ENCODE data around the gene HMX3. TPM values are rescaled to one million over a fixed set of nuclear protein-coding genes. Genes with fewer than 3 reads are reported as not detected.

Gene HMX3
- total RNA-seq, 2 donors from 2014 or later: not detected

- Histone ChIP-seq H3K27ac (ENCODE audit: low read depth, low read length) (no peak overlapping the region), H3K4me3 (ENCODE audit: low read length) (no peak overlapping the region), H3K27me3 (ENCODE audit: control insufficient read depth, insufficient read depth, low read length, poor library complexity, severe bottlenecking) (peaks cover 100% of the 10 kb centered on the region), H3K9ac (ENCODE audit: extremely low read depth, low read length, poor library complexity, severe bottlenecking) (no peak overlapping the region), H3K9me3 (ENCODE audit: control insufficient read depth, low read length) (no peaks in the 10 kb centered on the region), H3K4me1 (ENCODE audit: control insufficient read depth, insufficient read depth, low read length) (peaks cover 8% of the 10 kb centered on the region), H3K36me3 (ENCODE audit: control insufficient read depth, insufficient read depth, low read length) (no peaks in the 10 kb centered on the region)
- H3K9me3 Mint-ChIP-seq: no peaks in the 10 kb centered on the region
- H3K27me3 Mint-ChIP-seq (ENCODE audit: insufficient read depth): peaks cover 99% of the 10 kb centered on the region
- no peak overlapping the region for H3K4me3 Mint-ChIP-seq
- H3K4me1 Mint-ChIP-seq: peaks cover 22% of the 10 kb centered on the region
- no peak for TF ChIP-seq CTCF (conservative IDR thresholded peaks at IDR 0.05)
- H3K36me3 Mint-ChIP-seq (ENCODE audit: low read depth): no peaks in the 10 kb centered on the region
- DNase-seq: no peak
- H3K27ac Mint-ChIP-seq: no peak overlapping the region
- 3 to 5% methylated on average over 9 to 10 of the region's 10 CpGs for WGBS, 2 experiments (ENCODE audit: insufficient coverage in 1 of 2, insufficient read length in 1 of 2)
Observed at GRCh38 chr10:123143825-123144168, 8.0 kb downstream of the HMX3 start.

- DNase-seq: peak; percentile 77
- 2 to 4% methylated on average over 13 to 29 of the region's 29 CpGs for WGBS, 2 experiments (ENCODE audit: insufficient coverage in 1 of 2, insufficient read length in 1 of 2)
- Histone ChIP-seq H3K27me3 (ENCODE audit: control insufficient read depth, insufficient read depth, low read length, poor library complexity, severe bottlenecking) (peaks cover 100% of the 10 kb centered on the region), H3K36me3 (ENCODE audit: control insufficient read depth, insufficient read depth, low read length) (no peaks in the 10 kb centered on the region), H3K4me1 (ENCODE audit: control insufficient read depth, insufficient read depth, low read length) (no peaks in the 10 kb centered on the region), H3K9me3 (ENCODE audit: control insufficient read depth, low read length) (no peaks in the 10 kb centered on the region), H3K4me3 (ENCODE audit: low read length) (no peak overlapping the region), H3K9ac (ENCODE audit: extremely low read depth, low read length, poor library complexity, severe bottlenecking) (no peak overlapping the region), H3K27ac (ENCODE audit: low read depth, low read length) (no peak overlapping the region)
- TF ChIP-seq CTCF (conservative IDR thresholded peaks at IDR 0.05): peak; percentile 53
- no peaks in the 10 kb centered on the region for H3K9me3 Mint-ChIP-seq
- H3K36me3 Mint-ChIP-seq (ENCODE audit: low read depth): no peaks in the 10 kb centered on the region
- no peak overlapping the region for H3K4me3 Mint-ChIP-seq
- peaks cover 98% of the 10 kb centered on the region for H3K27me3 Mint-ChIP-seq (ENCODE audit: insufficient read depth)
- H3K4me1 Mint-ChIP-seq: peaks cover 18% of the 10 kb centered on the region
- H3K27ac Mint-ChIP-seq: no peak overlapping the region
Observed at GRCh38 chr10:123144697-123145541, 9.1 kb downstream of the HMX3 start.

- Mint-ChIP-seq H3K9me3 (no peaks in the 10 kb centered on the region), H3K4me1 (peaks cover 19% of the 10 kb centered on the region), H3K27ac (no peak overlapping the region), H3K4me3 (no peak overlapping the region), H3K36me3 (ENCODE audit: low read depth) (no peaks in the 10 kb centered on the region), H3K27me3 (ENCODE audit: insufficient read depth) (peaks cover 98% of the 10 kb centered on the region)
- 1 to 5% methylated on average over 8 to 14 of the region's 14 CpGs for WGBS, 2 experiments (ENCODE audit: insufficient coverage in 1 of 2, insufficient read length in 1 of 2)
- TF ChIP-seq CTCF (conservative IDR thresholded peaks at IDR 0.05): no peak
- Histone ChIP-seq H3K36me3 (ENCODE audit: control insufficient read depth, insufficient read depth, low read length) (no peaks in the 10 kb centered on the region), H3K9me3 (ENCODE audit: control insufficient read depth, low read length) (no peaks in the 10 kb centered on the region), H3K4me1 (ENCODE audit: control insufficient read depth, insufficient read depth, low read length) (no peaks in the 10 kb centered on the region), H3K9ac (ENCODE audit: extremely low read depth, low read length, poor library complexity, severe bottlenecking) (no peak overlapping the region), H3K27me3 (ENCODE audit: control insufficient read depth, insufficient read depth, low read length, poor library complexity, severe bottlenecking) (peaks cover 100% of the 10 kb centered on the region), H3K4me3 (ENCODE audit: low read length) (no peak overlapping the region), H3K27ac (ENCODE audit: low read depth, low read length) (no peak overlapping the region)
- DNase-seq: peak; percentile 59
Observed at GRCh38 chr10:123145542-123146012, 9.8 kb downstream of the HMX3 start.

All from endodermal cell (in vitro differentiated cells).